IgD-negative memory B cell (primary cell): Measurements from ENCODE around the gene NDUFA6. TPM values are rescaled to one million over a fixed set of nuclear protein-coding genes. Genes with fewer than 3 reads are reported as not detected.
A peak's percentile ranks its signal among the peaks of the same experiment; 100 is the strongest.

Source experiments
- H3K27ac Mint-ChIP-seq, 3 donors: one replicate each; pipeline ENCODE4 v1.8.0; 2020 to 2022; ENCODE audit warnings: mild to moderate bottlenecking in 3 of 3, mixed read lengths in 3 of 3, moderate library complexity in 1 of 3
- H3K27me3 Mint-ChIP-seq: one replicate; pipeline ENCODE4 v1.8.0; 2021; ENCODE audit warnings: mixed read lengths
- H3K36me3 Mint-ChIP-seq: one replicate; pipeline ENCODE4 v1.8.0; 2020; ENCODE audit warnings: mild to moderate bottlenecking, mixed read lengths
- H3K4me1 Mint-ChIP-seq, 3 donors: one replicate each; pipeline ENCODE4 v1.8.0; 2020 to 2022; ENCODE audit warnings: mixed read lengths in 3 of 3, mild to moderate bottlenecking in 1 of 3
- H3K4me3 Mint-ChIP-seq, 4 donors: one replicate each; pipeline ENCODE4 v1.8.0; 2020 to 2022; ENCODE audit warnings: mild to moderate bottlenecking in 4 of 4, mixed read lengths in 4 of 4, moderate library complexity in 3 of 4
- H3K9me3 Mint-ChIP-seq, 3 donors: one replicate each; pipeline ENCODE4 v1.8.0; 2020 to 2021; ENCODE audit warnings: mixed read lengths in 3 of 3, mild to moderate bottlenecking in 1 of 3
- polyA plus RNA-seq: library from polyadenylated mRNA; unstranded; fragments of 300-500 nt; fragmentation: Illumina TruSeq; gene quantifications from one replicate; pipeline ENCODE4 v1.2.3, GENCODE V29; 2021

NDUFA6 gene
- polyA plus RNA-seq, 1 donor from 2014 or later = 121 TPM

GRCh38 chr22:42039271-42039670 lies 51.3 kb downstream of the NDUFA6 start:
- no peaks in the 10 kb centered on the region for H3K27me3 Mint-ChIP-seq
- H3K4me3 Mint-ChIP-seq = peak overlapping the region in 1 of 4 donors; percentile 75
- H3K4me1 Mint-ChIP-seq = peaks cover 14 to 19% (median 16%) of the 10 kb centered on the region in 3 donors
- H3K9me3 Mint-ChIP-seq = peaks cover 2 to 21% (median 14%) of the 10 kb centered on the region in 3 donors
- H3K27ac Mint-ChIP-seq = peak overlapping the region in 1 of 3 donors; percentile 4
- peaks cover 10% of the 10 kb centered on the region for H3K36me3 Mint-ChIP-seq

Other genes with a start within 250 kb of the NDUFA6 start
- gene SHISA8, start 175.7 kb downstream of the NDUFA6 start, polyA plus RNA-seq = 1.7 TPM
- 80.6 TPM for gene TNFRSF13C, start 164.0 kb downstream of the NDUFA6 start, polyA plus RNA-seq
- gene CENPM, start 143.6 kb downstream of the NDUFA6 start, polyA plus RNA-seq = 28.7 TPM
- gene SEPTIN3, start 121.3 kb downstream of the NDUFA6 start, polyA plus RNA-seq = 0.05 TPM
- gene WBP2NL, start 92.0 kb downstream of the NDUFA6 start, polyA plus RNA-seq = 1.3 TPM
- 14.4 TPM for gene NAGA, start 20.0 kb downstream of the NDUFA6 start, polyA plus RNA-seq
- 1.6 TPM for gene PHETA2, start 16.5 kb downstream of the NDUFA6 start, polyA plus RNA-seq
- gene SMDT1, start 11.1 kb downstream of the NDUFA6 start, polyA plus RNA-seq = 248 TPM
- gene CYP2D6, start 40.0 kb upstream of the NDUFA6 start, polyA plus RNA-seq = not detected
- gene TCF20, start 179.9 kb upstream of the NDUFA6 start, polyA plus RNA-seq = 1.4 TPM